Upper lobe of right lung (tissue), 1 donor: ENCODE results near the gene ELOVL5. TPM values are rescaled to one million over a fixed set of nuclear protein-coding genes. Genes with fewer than 3 reads are reported as not detected.
A peak's percentile ranks its signal among the peaks of the same experiment; 100 is the strongest.

Experiments
- ATAC-seq: fragments of 200-7000 bp; cut with Tn5 transposase; one replicate; pipeline ENCODE4 v1.9.1; 2020; ENCODE audit warnings: mild to moderate bottlenecking, moderate library complexity
- DNase-seq: peaks from one replicate; pipeline ENCODE4 v3.0.0-alpha.2; 2020
- H3K27ac ChIP-seq: fragments of 200-600 bp; one replicate; pipeline ENCODE4 v1.8.0; 2022
- H3K27me3 ChIP-seq: fragments of 200-600 bp; one replicate; pipeline ENCODE4 v1.8.0; 2022; ENCODE audit warnings: mild to moderate bottlenecking
- H3K36me3 ChIP-seq: fragments of 200-600 bp; one replicate; pipeline ENCODE4 v1.8.0; 2022
- H3K4me1 ChIP-seq: fragments of 200-600 bp; one replicate; pipeline ENCODE4 v1.8.0; 2022
- H3K4me3 ChIP-seq: fragments of 200-600 bp; one replicate; pipeline ENCODE4 v1.8.0; 2022; ENCODE audit warnings: mild to moderate bottlenecking
- H3K9me3 ChIP-seq: fragments of 200-600 bp; one replicate; pipeline ENCODE4 v1.8.0; 2022
- intact Hi-C: fragments of 100-400 bp; cut with DNase I; formaldehyde crosslinking; loops from one replicate; pipeline ENCODE4 v1.11.0; 2022
- total RNA-seq: library from RNA; stranded (reverse); fragmentation: NEBNext Ultra II Directional; extraction: Animal tissue kit (Norgen Biotek cat#: 25700); gene quantifications from one replicate; pipeline ENCODE4 v1.2.1, GENCODE V29; 2021
- TF ChIP-seq, protein P1 (sequence below): fragments of 200-600 bp; IDR thresholded peaks from one replicate; pipeline ENCODE4 v1.8.0; 2022; ENCODE audit warnings: antibody characterized with exemption
- donor health status: DM: no; HTN: yes; CAD: no; lungs with severe emphysema.

ELOVL5 gene
- total RNA-seq, 1 donor from 2014 or later, result 80.4 TPM

DNA sequence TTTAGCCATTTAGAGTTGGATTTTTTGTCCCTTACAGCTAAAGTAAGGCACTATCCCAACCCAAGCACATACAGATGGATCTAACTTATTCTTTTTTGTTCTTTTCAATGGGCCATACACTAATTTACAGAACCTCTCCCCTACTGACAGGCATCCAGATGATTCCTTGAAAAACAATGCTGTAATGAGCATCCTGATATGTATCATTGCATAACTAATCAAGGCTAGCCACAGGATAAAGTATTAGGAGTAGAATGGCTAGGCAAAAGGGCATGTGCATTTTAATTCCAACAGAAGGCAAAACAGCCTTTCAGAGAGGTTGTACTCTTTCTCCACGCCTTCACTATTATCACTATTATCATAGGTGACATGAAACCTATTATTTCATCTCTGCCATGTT lies 54.1 kb downstream of the ELOVL5 start:
- intact Hi-C loops, result no loop called here
- no peak overlapping the region for H3K4me3 ChIP-seq

DNA sequence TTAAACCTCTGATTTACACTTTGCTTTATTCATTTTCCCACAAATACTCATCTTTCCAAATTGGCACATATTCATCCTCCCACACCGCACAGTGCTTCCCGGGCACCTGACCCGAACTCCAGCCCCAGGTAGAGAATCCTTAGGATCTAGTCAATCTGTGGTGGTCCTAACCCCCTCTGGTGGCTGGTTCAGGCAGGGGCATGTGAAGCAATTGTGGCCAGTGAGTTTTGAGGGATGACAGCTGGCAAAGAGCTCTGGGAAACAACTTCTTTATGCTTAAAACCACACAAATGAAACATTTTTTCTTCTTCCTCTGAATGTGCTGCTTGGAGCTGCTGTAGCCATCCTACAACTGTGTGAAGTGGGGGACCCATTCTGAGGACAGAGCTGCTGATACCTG lies 54.7 kb downstream of the ELOVL5 start:
- Histone ChIP-seq H3K4me3 (no peak overlapping the region), H3K9me3 (no peaks in the 10 kb centered on the region), H3K27me3 (no peaks in the 10 kb centered on the region), H3K27ac (no peak overlapping the region), H3K36me3 (peaks cover 6% of the 10 kb centered on the region), H3K4me1 (no peaks in the 10 kb centered on the region)
- TF ChIP-seq, protein P1, sequence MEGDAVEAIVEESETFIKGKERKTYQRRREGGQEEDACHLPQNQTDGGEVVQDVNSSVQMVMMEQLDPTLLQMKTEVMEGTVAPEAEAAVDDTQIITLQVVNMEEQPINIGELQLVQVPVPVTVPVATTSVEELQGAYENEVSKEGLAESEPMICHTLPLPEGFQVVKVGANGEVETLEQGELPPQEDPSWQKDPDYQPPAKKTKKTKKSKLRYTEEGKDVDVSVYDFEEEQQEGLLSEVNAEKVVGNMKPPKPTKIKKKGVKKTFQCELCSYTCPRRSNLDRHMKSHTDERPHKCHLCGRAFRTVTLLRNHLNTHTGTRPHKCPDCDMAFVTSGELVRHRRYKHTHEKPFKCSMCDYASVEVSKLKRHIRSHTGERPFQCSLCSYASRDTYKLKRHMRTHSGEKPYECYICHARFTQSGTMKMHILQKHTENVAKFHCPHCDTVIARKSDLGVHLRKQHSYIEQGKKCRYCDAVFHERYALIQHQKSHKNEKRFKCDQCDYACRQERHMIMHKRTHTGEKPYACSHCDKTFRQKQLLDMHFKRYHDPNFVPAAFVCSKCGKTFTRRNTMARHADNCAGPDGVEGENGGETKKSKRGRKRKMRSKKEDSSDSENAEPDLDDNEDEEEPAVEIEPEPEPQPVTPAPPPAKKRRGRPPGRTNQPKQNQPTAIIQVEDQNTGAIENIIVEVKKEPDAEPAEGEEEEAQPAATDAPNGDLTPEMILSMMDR, result peak; percentile 40
- intact Hi-C loops, result no loop called here
- ATAC-seq (peak; percentile 22), DNase-seq (no peak)

More for the DNA sequence above, 54.1 kb downstream of the ELOVL5 start:
- DNase-seq (no peak), ATAC-seq (no peak)
- Histone ChIP-seq H3K27ac (no peak overlapping the region), H3K4me1 (no peaks in the 10 kb centered on the region), H3K36me3 (peaks cover 5% of the 10 kb centered on the region), H3K9me3 (no peaks in the 10 kb centered on the region), H3K27me3 (no peaks in the 10 kb centered on the region)
- TF ChIP-seq, protein P1, result no peak

DNA sequence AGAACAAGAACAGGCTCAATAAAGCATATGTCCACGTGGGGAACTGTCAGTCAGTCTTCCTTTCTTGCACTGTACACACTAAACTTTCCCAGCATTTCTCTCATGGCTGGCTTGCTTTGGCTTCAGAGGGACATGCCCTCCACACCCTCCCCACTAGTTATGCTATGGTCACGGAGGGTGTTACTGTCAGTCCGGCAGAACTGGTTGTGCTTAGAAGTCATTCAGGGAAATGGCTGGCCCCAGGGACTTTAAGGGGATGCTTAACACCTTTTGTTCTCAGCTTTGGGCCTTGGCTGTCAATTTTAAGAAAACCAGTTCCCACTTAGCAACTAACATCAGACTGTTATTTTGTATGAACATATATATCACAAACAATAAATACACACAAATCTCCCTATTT lies 55.1 kb downstream of the ELOVL5 start:
- no peaks in the 10 kb centered on the region for H3K27me3 ChIP-seq
- peaks cover 6% of the 10 kb centered on the region for H3K36me3 ChIP-seq
- intact Hi-C loops, result no loop called here
- no peaks in the 10 kb centered on the region for H3K4me1 ChIP-seq
- ATAC-seq (peak; percentile 26), DNase-seq (no peak)
- TF ChIP-seq, protein P1, result no peak
- no peaks in the 10 kb centered on the region for H3K9me3 ChIP-seq
- no peak overlapping the region for H3K4me3 ChIP-seq
- no peak overlapping the region for H3K27ac ChIP-seq

DNA sequence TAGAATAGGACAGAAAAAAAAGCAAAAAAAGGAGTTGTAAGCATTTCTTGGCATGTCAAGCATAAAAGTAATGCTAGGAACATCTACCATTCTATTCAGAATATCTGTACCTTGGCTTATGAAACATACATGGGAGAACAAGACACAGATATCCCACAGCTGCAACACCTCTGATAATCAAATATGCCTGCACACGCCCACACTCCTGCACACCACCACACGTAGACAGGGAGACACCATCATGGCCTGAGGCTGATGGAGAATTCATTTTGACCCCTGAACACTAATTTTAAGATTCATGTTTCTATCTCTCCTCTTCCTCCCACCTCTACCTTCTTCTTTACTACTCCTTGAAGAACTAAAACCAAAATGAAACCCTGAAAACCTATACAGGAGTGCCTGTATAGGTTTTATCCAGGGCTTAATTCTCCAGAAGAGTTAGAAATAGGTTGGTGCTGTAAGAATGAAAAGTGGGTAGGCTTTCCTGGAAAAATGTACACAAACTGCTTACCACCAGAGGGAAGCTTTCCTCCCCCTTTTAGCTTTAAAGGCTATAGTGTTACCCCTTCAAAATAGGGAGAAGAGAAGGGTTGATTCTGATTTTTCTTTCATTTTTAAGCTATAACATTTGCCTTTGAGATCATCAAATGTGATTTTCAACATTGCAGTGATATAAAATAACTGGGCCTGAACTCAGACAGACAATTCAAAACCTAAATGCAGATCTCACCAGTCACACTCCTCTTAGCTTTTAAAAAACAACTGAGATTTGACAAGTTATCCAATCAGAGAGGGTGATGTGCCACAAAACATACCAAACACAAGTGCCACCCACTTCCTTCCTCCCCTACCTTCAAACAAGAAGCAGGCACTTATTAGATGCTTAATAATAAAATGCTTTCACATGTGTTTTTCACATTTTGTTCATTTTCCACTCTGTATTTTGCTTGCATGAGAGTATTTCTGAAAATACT lies 57.9 kb downstream of the ELOVL5 start:
- Histone ChIP-seq H3K9me3 (no peaks in the 10 kb centered on the region), H3K27me3 (no peaks in the 10 kb centered on the region), H3K27ac (no peak overlapping the region), H3K4me1 (no peaks in the 10 kb centered on the region), H3K4me3 (no peak overlapping the region), H3K36me3 (peaks cover 13% of the 10 kb centered on the region)
- DNase-seq, result no peak
- TF ChIP-seq, protein P1, result no peak
- no peak for ATAC-seq
- intact Hi-C loops, result no loop called here

DNA sequence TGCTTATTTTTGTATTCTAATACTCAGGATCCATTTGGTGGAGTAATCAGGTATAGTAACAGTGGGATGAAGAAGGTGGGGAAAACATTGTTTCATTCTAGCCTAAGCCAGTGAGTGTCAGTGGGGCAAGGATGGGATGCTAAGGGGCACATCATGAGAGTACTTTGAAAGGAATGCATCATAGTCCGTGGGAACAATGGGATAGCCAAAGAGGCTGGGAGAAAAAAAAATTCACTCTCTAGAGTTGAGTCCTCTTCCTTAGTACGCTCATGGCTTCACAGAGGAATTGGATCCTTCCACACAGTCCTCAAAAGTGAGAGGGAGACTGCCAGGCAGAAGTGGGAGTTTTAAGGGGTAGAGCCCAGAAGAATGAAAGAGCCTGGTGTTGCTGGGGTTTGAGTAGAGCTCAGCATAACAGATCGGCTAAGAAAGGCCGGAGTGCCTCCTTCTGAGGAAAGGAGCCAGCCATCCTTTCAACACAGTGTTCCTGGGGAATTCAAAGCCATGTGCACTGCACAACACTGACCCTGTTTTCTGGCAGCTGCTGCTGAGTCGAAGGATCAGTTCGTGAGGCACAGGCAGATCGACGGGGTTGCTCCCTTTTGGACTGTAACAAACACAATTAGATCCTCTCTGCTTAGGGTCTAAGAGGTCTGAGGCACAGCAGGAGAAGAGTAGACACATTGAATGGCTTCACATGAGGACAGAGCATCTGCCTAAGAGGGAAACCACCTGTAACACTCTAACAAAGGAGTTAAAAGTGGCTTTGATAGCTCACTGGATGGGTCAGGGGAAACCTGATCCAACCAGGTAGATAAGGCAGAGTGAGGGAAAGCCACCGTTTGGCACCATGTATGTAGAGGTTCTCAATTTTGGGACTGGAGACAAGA lies 61.2 kb downstream of the ELOVL5 start:
- TF ChIP-seq, protein P1, result no peak
- H3K9me3 ChIP-seq, result no peaks in the 10 kb centered on the region
- peaks cover 6% of the 10 kb centered on the region for H3K4me1 ChIP-seq
- no peak overlapping the region for H3K27ac ChIP-seq
- DNase-seq (no peak), ATAC-seq (no peak)
- intact Hi-C loops, result no loop called here
- H3K36me3 ChIP-seq, result peaks cover 13% of the 10 kb centered on the region
- no peak overlapping the region for H3K4me3 ChIP-seq
- H3K27me3 ChIP-seq, result no peaks in the 10 kb centered on the region
